ENCODE measurements around the gene CCNQ.

CCNQ gene

DNA sequence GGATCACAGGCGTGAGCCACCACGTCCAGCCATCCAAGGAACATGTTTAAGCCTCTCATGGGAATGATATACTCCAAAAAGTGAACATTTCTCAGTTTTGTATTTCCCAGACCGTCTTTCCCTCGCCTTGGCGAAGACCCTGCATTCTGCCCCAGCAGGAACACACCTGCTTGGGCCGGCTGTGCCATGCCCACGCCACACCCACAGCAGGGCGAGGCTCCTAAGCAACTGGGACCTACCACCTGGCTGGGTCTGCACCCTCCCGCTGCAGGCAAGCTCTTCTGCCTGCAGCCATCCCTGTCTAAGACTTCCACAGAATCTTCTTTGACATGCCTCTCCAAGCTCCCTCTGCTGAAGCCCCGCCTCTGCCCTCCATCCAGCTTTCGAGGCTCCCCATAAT is 3.6 kb downstream of the CCNQ start:
- DNase-seq: no peak

DNA sequence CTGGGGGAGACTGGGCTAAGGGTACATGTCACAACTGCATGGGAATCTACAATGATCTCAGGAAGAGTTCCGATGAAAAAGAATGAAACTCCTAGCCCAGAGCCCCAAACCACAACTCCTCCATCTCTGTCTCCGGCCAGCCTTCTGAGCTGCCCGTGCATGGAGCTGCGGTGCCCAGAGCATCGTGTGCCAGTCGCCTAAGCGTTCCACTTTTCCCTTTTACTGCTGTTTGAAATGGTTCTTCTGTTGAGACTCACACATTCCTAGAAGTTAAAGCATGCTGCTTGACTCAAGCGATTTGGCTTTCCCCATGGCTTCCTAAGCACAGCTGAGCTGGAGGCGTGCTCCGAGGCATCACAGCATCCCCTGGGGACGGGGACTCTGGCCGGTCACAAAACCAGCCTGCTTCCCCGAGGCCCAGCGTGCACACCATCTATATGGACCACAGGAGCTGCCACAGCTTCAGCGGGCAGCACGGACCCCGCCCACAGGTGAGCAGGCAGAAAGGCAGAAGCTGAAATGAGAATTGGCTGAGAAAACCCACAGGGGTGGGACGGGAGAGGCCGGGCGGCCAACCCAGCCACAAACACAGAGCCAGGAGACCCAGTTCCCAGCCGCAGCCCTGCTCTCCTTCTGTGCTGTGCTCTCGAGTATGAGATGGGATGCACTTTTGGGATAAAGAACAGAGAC is 5.0 kb downstream of the CCNQ start:
- no peak for DNase-seq

DNA sequence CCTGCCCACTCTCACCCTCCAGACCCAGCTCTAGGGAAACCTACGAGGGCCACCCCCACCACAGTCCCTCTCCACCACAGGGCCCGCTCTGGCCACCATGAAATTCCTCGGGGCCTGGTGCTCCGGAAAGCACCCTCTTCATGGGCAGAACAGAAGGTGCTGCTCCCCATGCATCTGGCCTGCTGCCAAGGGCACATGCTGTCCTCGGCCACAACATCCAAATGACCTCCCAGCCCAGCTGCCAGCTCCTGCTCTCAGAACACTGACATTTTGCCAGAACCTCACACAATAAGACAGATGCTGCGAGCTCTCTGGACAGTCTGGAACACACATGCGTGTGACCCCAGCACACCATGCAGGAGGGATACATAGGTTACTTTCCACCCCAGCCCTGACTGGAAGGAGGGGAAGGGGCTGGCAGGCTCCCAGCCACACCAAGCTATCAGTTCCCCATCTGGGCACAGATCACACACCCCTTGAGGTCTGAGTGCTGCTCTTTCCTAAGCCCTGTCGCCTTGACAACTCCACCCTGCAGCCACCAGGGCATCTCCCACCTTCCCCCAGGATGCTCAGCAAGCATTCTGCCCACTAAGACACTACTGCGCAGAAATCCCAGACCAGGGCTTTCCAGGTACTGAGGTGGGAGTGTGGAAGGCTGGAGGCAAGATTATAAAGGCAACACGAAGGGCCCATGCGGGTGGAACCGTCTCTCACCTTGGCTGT is 5.8 kb downstream of the CCNQ start:
- peak; percentile 17 for DNase-seq

DNA sequence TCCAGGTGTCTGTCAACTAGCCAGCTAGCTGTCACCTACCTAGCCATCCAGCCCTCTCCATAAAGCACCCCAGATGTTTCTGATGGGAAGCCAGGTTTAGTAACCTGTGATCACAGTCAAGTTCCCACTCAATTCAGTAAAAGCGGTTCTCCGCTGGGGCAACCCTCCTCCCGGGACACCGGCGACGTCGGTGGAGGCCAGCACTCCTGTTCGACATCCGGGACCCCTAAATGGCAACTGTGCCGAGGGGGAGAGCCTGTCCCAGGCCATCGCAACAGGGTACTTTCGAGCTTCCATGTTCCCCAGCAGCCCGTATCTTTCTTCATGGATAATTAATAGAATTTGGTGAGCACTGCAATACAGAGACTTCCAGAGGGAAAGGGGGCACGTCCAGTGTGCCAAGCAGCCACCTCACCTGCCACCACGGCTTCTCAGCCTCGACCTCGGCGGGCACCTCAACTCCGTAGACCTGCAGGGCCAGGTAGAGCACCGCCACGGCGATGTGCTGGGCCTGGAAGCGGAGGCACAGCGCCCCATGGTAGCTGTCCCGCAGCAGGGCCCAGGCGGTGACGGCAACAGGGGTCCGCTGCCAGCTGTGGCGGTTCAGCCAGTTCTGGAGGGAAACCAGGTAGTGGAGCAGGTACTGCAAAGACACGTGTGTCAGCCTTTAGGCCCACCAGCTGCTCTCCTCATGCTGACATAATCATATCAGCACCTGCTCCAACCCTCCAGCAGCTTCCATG is 6.7 kb downstream of the CCNQ start:
- DNase-seq: no peak

DNA sequence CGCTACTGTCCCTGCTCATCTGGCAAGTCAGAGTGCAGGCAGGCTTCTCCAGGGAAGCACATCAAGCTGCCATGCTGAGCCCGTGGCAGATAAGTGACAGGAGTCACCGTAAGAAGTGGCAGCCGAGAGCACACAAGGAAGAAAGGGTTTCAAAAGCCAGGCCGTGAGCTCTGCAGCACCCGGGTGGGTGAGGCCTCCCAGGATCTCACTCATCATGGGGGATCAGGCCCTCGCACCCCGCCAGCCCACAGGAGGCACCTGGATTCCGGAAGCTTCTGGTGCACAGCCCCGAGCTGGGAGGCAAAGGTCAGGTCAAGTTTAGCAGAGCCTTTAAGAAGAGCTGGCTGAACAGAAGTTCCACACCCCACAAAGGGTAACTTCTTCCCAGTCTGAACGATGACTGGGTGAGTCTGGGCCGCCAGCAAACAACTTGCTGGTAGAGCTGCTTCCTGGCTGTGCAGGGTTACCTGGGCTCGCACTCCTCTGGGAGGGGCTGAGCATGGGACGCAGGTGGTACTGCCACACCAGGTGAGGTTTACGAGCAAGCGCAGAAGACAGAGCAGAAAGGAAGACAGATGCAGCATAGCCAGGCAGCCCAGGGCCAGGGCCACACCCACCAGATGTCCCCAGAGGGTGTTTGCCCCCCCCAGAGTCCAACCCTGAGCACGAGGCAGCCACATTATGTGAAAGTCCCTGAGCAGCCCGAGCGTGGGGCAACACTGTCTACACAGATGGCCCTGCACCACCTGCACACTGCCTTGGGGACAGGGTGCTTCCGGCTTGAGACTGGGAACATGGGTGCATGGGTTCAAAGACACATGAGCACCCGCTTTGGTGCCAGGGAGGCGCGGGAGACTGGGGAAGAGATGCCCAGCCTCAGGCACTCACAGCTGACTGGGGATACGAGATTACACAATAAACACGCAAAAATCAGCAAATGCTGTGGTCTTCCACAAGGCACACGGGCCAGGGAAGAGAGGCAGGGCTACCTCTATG is 7.7 kb downstream of the CCNQ start:
- no peak for DNase-seq

DNA sequence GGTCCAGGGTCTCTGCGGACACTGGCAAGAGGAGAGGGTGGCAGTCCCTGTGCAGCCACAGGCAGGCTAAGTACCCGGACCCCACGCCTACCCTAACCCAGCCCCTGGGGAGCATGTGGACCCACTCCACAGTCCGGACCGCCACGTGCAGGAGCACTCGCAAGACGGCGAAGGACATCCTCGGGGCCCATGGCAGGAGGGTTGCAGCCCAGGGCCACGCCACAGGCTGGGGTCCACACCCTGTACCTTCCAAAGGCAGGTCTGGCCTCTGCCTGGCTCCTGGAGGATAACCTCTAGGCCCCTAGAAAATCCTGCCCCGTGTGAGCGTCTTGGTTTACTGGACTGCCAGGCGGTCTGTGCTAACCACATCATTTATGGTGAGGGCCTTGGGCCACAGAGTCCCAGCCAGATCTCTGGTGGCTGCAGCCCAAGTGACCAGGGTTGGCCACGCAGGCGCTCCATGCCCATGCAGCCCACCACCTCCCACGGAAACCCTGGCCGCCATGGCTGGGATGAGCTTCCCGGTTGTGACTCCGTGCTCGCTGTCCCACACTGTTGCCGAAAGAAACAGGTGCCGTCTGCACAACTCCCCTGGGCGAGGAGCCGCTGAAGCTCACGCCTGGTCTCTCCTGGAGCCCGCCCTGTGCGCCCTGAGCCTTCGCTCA is 10.0 kb downstream of the CCNQ start:
- DNase-seq: no peak

GRCh38 chrX:153588021-153588781 is 10.7 kb downstream of the CCNQ start:
- DNase-seq: no peak

GRCh38 chrX:153587342-153587741 is 11.6 kb downstream of the CCNQ start:
- DNase-seq: no peak

DNA sequence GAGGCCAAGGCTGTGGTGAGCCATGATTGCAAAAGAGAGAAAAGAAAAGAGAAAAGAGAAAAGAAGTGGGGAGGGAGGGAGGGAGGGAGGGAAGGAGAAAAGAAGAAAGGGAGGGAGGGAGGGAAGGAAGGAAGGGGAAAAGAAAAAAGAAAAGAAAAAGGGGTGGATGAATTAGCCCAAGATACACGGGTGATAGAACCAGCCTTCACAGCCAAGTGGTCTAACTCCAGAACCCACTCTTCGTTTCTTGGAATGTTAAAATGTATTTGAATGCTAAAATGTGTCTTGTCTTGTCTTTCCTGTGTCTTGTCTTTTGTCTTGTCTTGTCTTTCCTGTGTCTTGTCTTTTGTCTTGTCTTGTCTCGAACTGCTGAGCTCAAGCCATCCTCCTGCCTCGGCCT is 13.1 kb downstream of the CCNQ start:
- DNase-seq: no peak

DNA sequence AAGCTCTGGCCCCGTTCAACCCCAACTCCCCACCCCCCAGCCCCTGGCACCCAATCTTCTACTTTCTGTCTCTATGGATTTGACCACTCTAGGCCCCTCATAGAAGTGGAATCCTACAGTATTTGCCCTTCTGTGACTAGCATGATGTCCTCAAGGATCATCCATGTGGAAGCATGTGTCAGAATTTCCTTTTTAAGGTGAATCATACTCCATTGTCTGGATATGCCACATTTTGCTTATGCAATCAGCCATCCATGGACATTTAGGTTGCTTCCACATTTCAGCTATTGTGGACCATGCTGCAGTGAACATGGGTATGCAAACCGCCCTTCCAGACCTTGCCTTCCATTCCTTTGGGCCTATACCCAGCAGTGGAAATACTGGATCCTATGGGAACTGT is 15.5 kb downstream of the CCNQ start:
- no peak for DNase-seq

GRCh38 chrX:153582896-153583295 is 16.0 kb downstream of the CCNQ start:
- no peak for DNase-seq

DNA sequence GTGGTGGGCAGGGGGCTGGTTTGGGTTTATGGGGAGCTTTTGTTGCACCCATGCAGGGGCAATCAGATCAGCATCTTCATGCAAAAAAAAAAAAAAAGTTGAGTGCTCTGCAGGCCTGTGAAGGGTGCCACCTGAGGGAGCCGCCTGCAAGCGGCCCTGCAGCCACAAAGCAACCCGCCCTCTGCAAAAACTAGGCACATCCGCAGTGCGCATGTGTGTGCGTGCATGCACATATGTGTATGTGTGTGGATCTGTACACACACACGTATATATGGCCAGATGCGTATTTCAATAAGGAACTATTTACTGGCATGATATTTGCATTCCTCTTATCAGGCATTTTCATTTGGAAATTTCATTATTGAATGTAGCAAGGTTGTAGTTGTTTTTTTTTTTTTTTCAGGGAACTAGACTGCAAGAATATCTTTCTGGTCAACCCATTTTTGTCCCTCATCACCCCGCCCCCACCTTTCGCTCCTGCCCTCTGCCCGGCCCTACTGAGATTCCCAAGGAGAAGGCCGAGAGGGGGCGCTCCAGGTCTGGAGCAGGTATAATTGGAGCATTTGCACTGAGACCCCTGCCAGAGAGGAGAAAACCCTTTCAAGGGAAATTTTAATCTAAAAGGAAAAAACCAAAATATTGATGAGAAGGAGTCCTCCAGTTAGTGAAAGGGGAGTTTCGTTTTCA is 18.1 kb downstream of the CCNQ start:
- DNase-seq: no peak

- no peak for DNase-seq
Observed at GRCh38 chrX:153578889-153579288, 20.1 kb downstream of the CCNQ start.

DNA sequence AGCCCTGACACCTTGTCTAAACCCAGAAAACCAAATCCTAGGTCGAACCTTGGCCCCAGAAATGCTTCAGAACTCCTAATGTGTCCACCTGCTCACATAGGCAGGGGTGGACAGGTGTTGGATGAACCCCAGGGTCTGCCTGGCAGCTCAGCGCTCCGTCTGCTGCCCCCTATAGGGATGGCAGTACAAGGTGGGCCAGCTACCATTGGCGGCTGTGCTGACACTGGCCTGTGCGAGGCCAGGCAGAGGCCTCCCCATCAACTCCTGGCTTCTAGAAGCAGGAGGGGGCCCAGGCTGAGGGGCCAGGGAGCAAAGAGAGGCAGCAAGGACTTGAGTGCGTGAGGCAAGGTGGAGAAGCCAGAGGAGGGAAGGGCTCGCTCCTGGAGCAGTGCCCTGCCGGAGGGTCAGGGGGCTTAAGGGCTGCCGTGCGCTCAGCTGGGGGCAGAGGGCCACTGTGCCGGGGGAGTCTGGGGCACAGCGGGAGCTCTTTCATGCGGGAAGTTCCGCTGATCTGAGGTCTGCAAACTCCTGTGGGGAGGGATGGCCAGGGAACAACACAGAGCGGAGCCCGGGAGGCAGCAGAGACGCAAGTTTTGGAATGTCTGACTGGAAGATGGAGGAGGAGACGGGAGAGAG is 20.6 kb downstream of the CCNQ start:
- no peak for DNase-seq

DNA sequence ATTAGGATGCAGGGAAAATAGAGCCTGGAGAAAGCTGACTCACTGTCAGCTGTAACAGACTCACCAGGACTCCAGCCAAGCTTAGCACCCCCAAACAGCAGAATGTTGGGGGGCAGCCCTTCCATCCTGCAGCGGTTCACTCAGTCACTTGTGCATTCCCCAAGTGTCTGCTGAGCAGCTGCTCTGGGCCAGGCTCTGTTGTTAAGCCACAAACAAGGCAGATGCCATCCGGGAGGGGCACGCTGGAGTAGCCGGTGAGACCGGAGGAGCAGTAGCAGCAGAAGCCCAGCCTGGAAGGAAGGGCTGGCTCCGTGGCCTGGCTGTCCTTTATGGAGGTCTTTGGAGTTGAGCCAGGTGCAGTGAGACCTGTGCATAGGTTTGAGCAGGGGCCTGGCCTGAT is 22.0 kb downstream of the CCNQ start:
- no peak for DNase-seq

DNA sequence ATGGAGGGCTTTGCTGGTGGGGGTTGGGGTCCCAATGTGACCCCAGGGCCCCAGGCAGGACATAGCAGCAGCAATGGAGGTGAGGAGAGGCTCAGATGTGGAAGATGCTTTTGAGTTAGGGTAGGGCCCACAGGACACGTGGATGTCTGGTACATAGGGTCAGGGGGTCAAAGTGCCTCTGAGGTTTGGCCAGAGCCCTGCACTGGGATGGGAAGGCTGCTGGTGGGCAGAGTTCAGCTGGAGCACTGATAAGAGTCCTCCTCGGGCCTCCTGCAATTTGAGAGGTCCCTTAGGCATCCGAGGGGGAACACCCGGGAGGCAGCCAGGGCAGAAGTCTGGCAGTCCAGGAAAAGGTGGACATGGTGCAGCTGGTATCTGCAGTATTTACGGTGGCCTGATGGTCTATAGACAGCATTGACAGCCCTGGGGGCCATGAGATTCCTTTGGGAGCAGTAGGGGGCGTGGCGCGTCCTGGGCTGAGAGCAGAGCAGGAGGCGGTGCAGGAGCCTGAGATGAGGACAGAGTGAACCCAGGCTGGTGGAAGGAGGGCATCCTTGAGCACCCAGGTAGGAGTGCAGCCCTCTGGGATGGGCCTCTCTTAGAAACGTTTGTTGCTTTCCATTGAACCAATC is 22.6 kb downstream of the CCNQ start:
- DNase-seq: no peak

- DNase-seq: no peak
Observed at GRCh38 chrX:153573984-153574383, 25.0 kb downstream of the CCNQ start.

- DNase-seq: no peak
Observed at GRCh38 chrX:153572601-153573000, 26.3 kb downstream of the CCNQ start.

DNA sequence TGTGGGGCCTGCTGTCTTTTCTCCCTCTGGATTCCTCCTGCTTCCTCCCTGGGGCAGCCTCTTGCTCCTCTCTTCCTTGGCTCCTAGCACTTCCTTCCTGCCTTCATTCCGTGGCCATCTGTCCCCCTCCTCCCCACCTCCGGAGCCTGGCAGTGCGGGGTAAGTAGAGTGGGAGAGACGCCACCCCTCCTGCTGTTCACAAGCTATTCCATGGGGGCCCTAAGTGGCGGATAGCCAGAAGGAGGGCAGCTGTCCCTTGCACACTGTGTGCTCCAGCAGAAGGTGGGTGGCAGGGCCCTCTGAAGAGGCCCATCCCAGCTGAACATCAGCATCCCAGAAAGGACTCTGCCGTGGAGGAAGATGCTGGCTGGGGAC is 27.4 kb downstream of the CCNQ start:
- DNase-seq: no peak

DNA sequence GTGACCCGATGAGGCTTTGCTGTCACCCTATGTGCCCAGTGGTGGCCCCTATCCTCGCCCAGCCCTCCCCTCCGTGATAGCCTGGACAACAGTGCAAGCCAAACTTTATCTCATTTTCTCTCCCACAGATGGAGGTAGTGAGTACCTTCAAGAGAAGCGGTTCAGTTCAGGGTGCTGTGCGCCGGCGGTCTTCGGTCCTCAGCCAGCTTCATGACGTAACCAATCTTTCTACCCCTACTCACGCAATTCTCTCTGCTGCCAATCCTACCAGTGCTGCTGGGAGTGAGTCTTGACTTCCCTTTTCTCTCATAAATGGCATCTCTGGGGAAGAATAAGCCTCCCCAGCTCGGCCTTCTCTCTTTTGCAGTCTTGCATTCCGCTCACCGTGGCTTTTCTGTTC is 29.5 kb downstream of the CCNQ start:
- DNase-seq: no peak

Data from NCI-H1105 treated with DMSO at 0.1 percent for 48 hours (cell line).